Measurements from ENCODE around the gene LRP10. TPM values are rescaled to one million over a fixed set of nuclear protein-coding genes. Genes with fewer than 3 reads are reported as not detected.

LRP10 gene
- polyA plus RNA-seq (2011; rRNA removed) (74.3 and 99.6 TPM in 2 replicates), polyA plus RNA-seq (2017; fragmentation: RNase III; extraction: RNeasy Plus Mini Kit Qiagen cat#74134 plus additional on column Dnase treatment) (45.5 to 62.9 TPM (median 57.2 TPM) in 3 replicates), polyA minus RNA-seq (2011; rRNA and poly(A)+ RNA removed) (129 and 185 TPM in 2 replicates)
- 56.1 and 79.2 TPM in 2 replicates for polyA plus RNA-seq (2012; cell fraction: cytosol; rRNA removed)
- polyA plus RNA-seq (2012; cell fraction: nucleus; rRNA removed) = 93.7 and 133 TPM in 2 replicates

- Histone ChIP-seq H3K27ac (peak within 1 kb of the TSS; percentile 94 to 98), H3K4me1 (peaks cover 21% of the 10 kb centered on the region), H3K4me2 (peak within 1 kb of the TSS; percentile 81), H3K4me3 (peak within 1 kb of the TSS; percentile 78), H3K9me3 (no peaks in the 10 kb centered on the region)
- ChIA-PET CTCF (interaction anchor here (0.6 to 23.1 kb wide), 21 partner anchors 11 to 315 kb away, joined by 3 to 368 read pairs (median 6); partner anchors contain the start of genes MMP14, PRMT5, RBM23 and REM2), POLR2A (interaction anchor here (0.7 to 3.1 kb wide), 12 partner anchors 9 to 282 kb away, joined by 3 to 12 read pairs (median 3); partner anchors contain the start of genes DAD1, OXA1L, PRMT5 and RBM23)
- DNase-seq (ENCODE audit: low read depth in 1 of 2, low spot score in 1 of 2) (peak; percentile 80 to 93), ATAC-seq (peak; percentile 90 to 93), FAIRE-seq (no peak)
- under 1% methylated on average over 29 of the region's 50 CpGs for WGBS (ENCODE audit: missing lambda C conversion rate)
- TF ChIP-seq FOSB (CRISPR knock-in tag; IDR thresholded peaks at IDR 0.05) = no peak
- no peak for TF ChIP-seq POLR2AphosphoS2 (conservative IDR thresholded peaks at IDR 0.05; ENCODE audit: low read length)
- TF ChIP-seq REST (IDR thresholded peaks at IDR 0.05) = no peak
- TF ChIP-seq MAFK (IDR thresholded peaks at IDR 0.05; ENCODE audit: partially characterized antibody) = no peak
- no peak for TF ChIP-seq FOSL2 (IDR thresholded peaks at IDR 0.05)
- no peak for TF ChIP-seq FOSL2 (CRISPR knock-in tag; IDR thresholded peaks at IDR 0.05)
- TF ChIP-seq MAX (IDR thresholded peaks at IDR 0.05) = peak; percentile 12; the same call in 1 of the 2 replicates
- no peak for TF ChIP-seq ELK1 (IDR thresholded peaks at IDR 0.05; ENCODE audit: low read depth, low read length)
- TF ChIP-seq PHF8 (IDR thresholded peaks at IDR 0.05; ENCODE audit: borderline replicate concordance, low read depth) = peak; percentile 45; the same call in 1 of the 2 replicates
- no peak for TF ChIP-seq CBX2 (IDR thresholded peaks at IDR 0.05; ENCODE audit: borderline replicate concordance, low read depth)
- TF ChIP-seq HDAC2 (IDR thresholded peaks at IDR 0.05) = no peak
- TF ChIP-seq RARB (CRISPR knock-in tag; IDR thresholded peaks at IDR 0.05) = no peak
- TF ChIP-seq HOXB5 (CRISPR knock-in tag; IDR thresholded peaks at IDR 0.05) = no peak
- no peak for TF ChIP-seq BCL3 (IDR thresholded peaks at IDR 0.05)
- no peak for TF ChIP-seq CHD2 (IDR thresholded peaks at IDR 0.05; ENCODE audit: low read length, partially characterized antibody)
- peak in 1 of 2 experiments; percentile 63; a peak in 2 of 5 replicates for TF ChIP-seq JUN (IDR thresholded peaks at IDR 0.05)
- no peak for TF ChIP-seq KDM5A (IDR thresholded peaks at IDR 0.05)
- TF ChIP-seq NR3C1 (IDR thresholded peaks at IDR 0.05) = no peak
- TF ChIP-seq ZNF302 (CRISPR knock-in tag; IDR thresholded peaks at IDR 0.05) = no peak
- no peak for TF ChIP-seq TP53 (CRISPR knock-in tag; IDR thresholded peaks at IDR 0.05)
- no peak for TF ChIP-seq RNF2 (IDR thresholded peaks at IDR 0.05; ENCODE audit: borderline replicate concordance, low read depth)
- TF ChIP-seq SMC3 (IDR thresholded peaks at IDR 0.05) = no peak
- TF ChIP-seq CBX8 (IDR thresholded peaks at IDR 0.05) = no peak
- TF ChIP-seq RCOR1 (IDR thresholded peaks at IDR 0.05; ENCODE audit: low read depth, low read length) = no peak
- TF ChIP-seq HMGXB4 (CRISPR knock-in tag; IDR thresholded peaks at IDR 0.05; ENCODE audit: borderline replicate concordance) = no peak; the same call in 1 of the 2 replicates
- TF ChIP-seq ZSCAN20 (CRISPR knock-in tag; IDR thresholded peaks at IDR 0.05) = no peak
- no peak for TF ChIP-seq JUNB (IDR thresholded peaks at IDR 0.05)
- no peak for TF ChIP-seq KDM1A (IDR thresholded peaks at IDR 0.05; ENCODE audit: low read depth)
- TF ChIP-seq MAZ (IDR thresholded peaks at IDR 0.05; ENCODE audit: borderline replicate concordance, low read depth, low read length) = no peak
- TF ChIP-seq RFX5 (IDR thresholded peaks at IDR 0.05) = no peak
- TF ChIP-seq E2F6 (IDR thresholded peaks at IDR 0.05; ENCODE audit: borderline replicate concordance, low read depth) = 0 out of 2 replicates have a peak, but pooled peaks have one; percentile 11
Observed at GRCh38 chr14:22871224-22872032, at the start of gene LRP10. Gene LRP10 (plus strand): TSS chr14:22871740. CDS start chr14:22872304, 564 bp downstream.

All from A549 (cell line).